ENCODE data around the gene SLC6A6. TPM values are rescaled to one million over a fixed set of nuclear protein-coding genes. Genes with fewer than 3 reads are reported as not detected.

Gene SLC6A6
- total and polyA plus RNA-seq, 2 experiments from 2014 or later = 30.7 to 58.9 TPM

GRCh38 chr3:14509796-14510100 lies 107.3 kb downstream of the SLC6A6 start:
- no peak for DNase-seq (ENCODE audit: low spot score)
- Histone ChIP-seq H3K36me3 (replicated peaks; ENCODE audit: insufficient read depth, low read depth) (no peaks in the 10 kb centered on the region), H3K4me2 (no peak overlapping the region), H3K9me3 (ENCODE audit: low read depth) (no peaks in the 10 kb centered on the region), H3K79me2 (no peaks in the 10 kb centered on the region), H3K9me2 (replicated peaks; ENCODE audit: insufficient read depth) (no peaks in the 10 kb centered on the region), H4K20me1 (ENCODE audit: insufficient read depth, poor library complexity, severe bottlenecking) (no peaks in the 10 kb centered on the region), H3K4me3 (no peak overlapping the region), H3K27ac (no peak overlapping the region), H3K27me3 (no peaks in the 10 kb centered on the region), H3K4me1 (ENCODE audit: insufficient read depth) (no peaks in the 10 kb centered on the region), H2AFZ (no peak overlapping the region)
- 94% methylated on average over 10 of the region's 10 CpGs for WGBS (ENCODE audit: low lambda C conversion rate, missing lambda C conversion rate)
- TF ChIP-seq EZH2 (IDR thresholded peaks at IDR 0.05; ENCODE audit: borderline replicate concordance) = no peak
- TF ChIP-seq EZH2phosphoT487 (IDR thresholded peaks at IDR 0.05; ENCODE audit: low read depth, severe bottlenecking, unreplicated experiment) = no peak
- TF ChIP-seq CTCF (IDR thresholded peaks at IDR 0.05; ENCODE audit: poor library complexity) = no peak

- Histone ChIP-seq H3K9me3 (ENCODE audit: low read depth) (no peaks in the 10 kb centered on the region), H3K4me3 (no peak overlapping the region), H2AFZ (no peak overlapping the region), H3K27me3 (no peaks in the 10 kb centered on the region), H3K36me3 (replicated peaks; ENCODE audit: insufficient read depth, low read depth) (no peaks in the 10 kb centered on the region), H3K27ac (no peak overlapping the region), H4K20me1 (ENCODE audit: insufficient read depth, poor library complexity, severe bottlenecking) (no peaks in the 10 kb centered on the region), H3K9me2 (replicated peaks; ENCODE audit: insufficient read depth) (no peaks in the 10 kb centered on the region), H3K4me2 (no peak overlapping the region), H3K79me2 (no peaks in the 10 kb centered on the region), H3K4me1 (ENCODE audit: insufficient read depth) (no peaks in the 10 kb centered on the region)
- no peak for DNase-seq (ENCODE audit: low spot score)
- 84% methylated on average over 23 of the region's 23 CpGs for WGBS (ENCODE audit: low lambda C conversion rate, missing lambda C conversion rate)
- TF ChIP-seq EZH2 (IDR thresholded peaks at IDR 0.05; ENCODE audit: borderline replicate concordance) (no peak), CTCF (IDR thresholded peaks at IDR 0.05; ENCODE audit: poor library complexity) (no peak), EZH2phosphoT487 (IDR thresholded peaks at IDR 0.05; ENCODE audit: low read depth, severe bottlenecking, unreplicated experiment) (no peak)
These were observed 108.6 kb downstream of the SLC6A6 start for GRCh38 chr3:14510838-14511622.

DNA sequence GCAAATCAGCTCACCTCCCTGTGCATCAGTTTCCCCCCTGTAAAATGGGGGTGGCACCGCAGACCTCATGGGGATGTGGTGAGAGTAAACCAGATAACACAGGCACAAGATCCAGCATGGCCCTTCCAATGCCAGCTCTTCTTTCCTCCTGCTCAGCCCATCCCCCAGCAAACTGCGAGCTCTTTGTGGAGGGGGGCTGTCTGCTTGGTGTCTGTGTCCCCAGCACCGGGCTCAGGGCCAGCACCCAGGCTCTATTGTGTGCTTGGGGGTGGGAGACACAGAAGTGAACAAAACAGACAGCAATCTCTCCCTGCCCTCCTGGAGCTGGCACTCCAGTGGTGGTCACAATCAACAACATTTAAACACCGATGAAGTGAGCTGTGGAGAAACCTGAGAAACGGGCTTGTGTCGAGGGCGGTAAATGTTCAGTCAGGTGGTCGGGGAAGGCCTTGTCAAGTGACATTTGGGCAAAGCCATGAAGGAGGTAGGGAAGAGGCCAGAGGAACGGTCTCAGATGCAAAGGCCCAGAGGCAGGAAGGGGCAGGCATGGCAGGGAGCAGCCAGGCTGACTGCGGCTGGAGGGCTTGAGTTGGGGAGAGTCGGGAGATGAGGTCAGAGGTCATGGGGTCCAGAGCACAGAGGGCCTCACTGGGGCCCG lies 109.3 kb downstream of the SLC6A6 start:
- Histone ChIP-seq H4K20me1 (ENCODE audit: insufficient read depth, poor library complexity, severe bottlenecking) (no peaks in the 10 kb centered on the region), H3K9me2 (replicated peaks; ENCODE audit: insufficient read depth) (no peaks in the 10 kb centered on the region), H2AFZ (no peak overlapping the region), H3K27me3 (no peaks in the 10 kb centered on the region), H3K4me1 (ENCODE audit: insufficient read depth) (no peaks in the 10 kb centered on the region), H3K4me3 (no peak overlapping the region), H3K36me3 (replicated peaks; ENCODE audit: insufficient read depth, low read depth) (no peaks in the 10 kb centered on the region), H3K9me3 (ENCODE audit: low read depth) (no peaks in the 10 kb centered on the region), H3K4me2 (no peak overlapping the region), H3K27ac (no peak overlapping the region), H3K79me2 (no peaks in the 10 kb centered on the region)
- no peak for DNase-seq (ENCODE audit: low spot score)
- 71% methylated on average over 12 of the region's 12 CpGs for WGBS (ENCODE audit: low lambda C conversion rate, missing lambda C conversion rate)
- TF ChIP-seq EZH2 (IDR thresholded peaks at IDR 0.05; ENCODE audit: borderline replicate concordance) = no peak
- TF ChIP-seq CTCF (IDR thresholded peaks at IDR 0.05; ENCODE audit: poor library complexity) = no peak
- TF ChIP-seq EZH2phosphoT487 (IDR thresholded peaks at IDR 0.05; ENCODE audit: low read depth, severe bottlenecking, unreplicated experiment) = no peak

All from hepatocyte (in vitro differentiated cells).